PC-9 (cell line): ENCODE results near the gene NSD2. TPM values are rescaled to one million over a fixed set of nuclear protein-coding genes. Genes with fewer than 3 reads are reported as not detected.

Experiments used
- BruUV-seq: library from RNA; stranded (reverse); fragments of 400-500 nt; replicated peaks from 2 replicates; lab custom pipeline; 2021; lab: Mats Ljungman, UMichigan
- CTCF ChIA-PET: fragments of 300-600 bp; sonication (Branson Sonifier 250); formaldehyde crosslinking; loops from one replicate; lab custom pipeline; 2022; ENCODE audit warnings: antibody characterized with exemption; lab: Charles Lee
- POLR2A ChIA-PET: fragments of 300-600 bp; sonication (Branson Sonifier 250); formaldehyde crosslinking; loops from one replicate; lab custom pipeline; 2022; ENCODE audit warnings: antibody characterized with exemption; ENCODE audit not compliant: unreplicated experiment; lab: Charles Lee
- DNase-seq, 2 experiments: peaks; one replicate each; pipeline versions ENCODE4 v3.0.0 to v3.0.0-alpha.2; 2015 to 2022; ENCODE audit warnings: mixed read lengths in 1 of 2
- H2AFZ ChIP-seq: fragments of 200-600 bp; sonication (generic); 2 replicates; pipeline ENCODE4 v1.8.1; 2017; ENCODE audit warnings: antibody characterized with exemption
- H3F3A ChIP-seq: fragments of 200-600 bp; sonication (generic); 2 replicates; pipeline ENCODE4 v1.8.1; 2017; ENCODE audit warnings: antibody characterized with exemption, mild to moderate bottlenecking, low read depth; ENCODE audit not compliant: insufficient read depth
- H3K27ac ChIP-seq: fragments of 200-600 bp; sonication (generic); 2 replicates; pipeline ENCODE4 v1.6.1; 2016; ENCODE audit warnings: mixed run types
- H3K27me3 ChIP-seq: fragments of 200-600 bp; sonication (generic); 2 replicates; pipeline ENCODE4 v1.6.1; 2016; ENCODE audit warnings: low read depth, mixed run types; ENCODE audit not compliant: insufficient read depth
- H3K36me3 ChIP-seq: fragments of 200-600 bp; sonication (generic); 2 replicates; pipeline ENCODE4 v1.6.1; 2016; ENCODE audit warnings: low read depth, mixed run types
- H3K4me1 ChIP-seq: fragments of 200-600 bp; sonication (generic); replicated peaks from 2 replicates; pipeline ENCODE4 v1.6.1; 2016; ENCODE audit warnings: mixed run types; ENCODE audit not compliant: insufficient read depth
- H3K4me2 ChIP-seq: fragments of 200-600 bp; sonication (generic); 2 replicates; pipeline ENCODE4 v1.6.1; 2017; ENCODE audit warnings: mixed run types
- H3K4me3 ChIP-seq: fragments of 200-600 bp; sonication (generic); 2 replicates; pipeline ENCODE4 v1.6.1; 2016; ENCODE audit warnings: mixed run types
- H3K79me2 ChIP-seq: fragments of 200-600 bp; sonication (generic); 2 replicates; pipeline ENCODE4 v1.6.1; 2017; ENCODE audit warnings: low read depth, mixed run types
- H3K9me2 ChIP-seq: fragments of 200-600 bp; sonication (generic); 2 replicates; pipeline ENCODE4 v1.8.1; 2017; ENCODE audit warnings: mild to moderate bottlenecking; ENCODE audit not compliant: insufficient read depth
- H3K9me3 ChIP-seq: fragments of 200-600 bp; sonication (generic); 2 replicates; pipeline ENCODE4 v1.8.1; 2016; ENCODE audit warnings: low read depth; ENCODE audit not compliant: insufficient read depth
- H4K20me1 ChIP-seq: fragments of 200-600 bp; sonication (generic); 2 replicates; pipeline ENCODE4 v1.8.1; 2017; ENCODE audit not compliant: insufficient read depth
- EZH2 ChIP-seq: fragments of 200-600 bp; sonication (generic); IDR thresholded peaks from 2 replicates; pipeline ENCODE4 v1.8.0; 2017; ENCODE audit warnings: antibody characterized with exemption, low read depth
- intact Hi-C: fragments of 100-400 bp; cut with micrococcal nuclease; formaldehyde crosslinking; loops from one replicate; pipeline ENCODE4 v1.10.0; 2022; ENCODE audit not compliant: unreplicated experiment
- total RNA-seq: library from RNA; stranded (reverse); gene quantifications from 2 replicates; pipeline ENCODE4 v1.2.3, GENCODE V29; 2021
- TF ChIP-seq, protein P1 (sequence below): fragments of 200-600 bp; sonication (generic); conservative IDR thresholded peaks from 2 replicates; pipeline ENCODE4 v1.6.1; 2017; ENCODE audit warnings: mixed run types, antibody characterized with exemption, mild to moderate bottlenecking, moderate library complexity

The NSD2 gene
- total RNA-seq, 1 experiment from 2014 or later, result 176 TPM

DNA sequence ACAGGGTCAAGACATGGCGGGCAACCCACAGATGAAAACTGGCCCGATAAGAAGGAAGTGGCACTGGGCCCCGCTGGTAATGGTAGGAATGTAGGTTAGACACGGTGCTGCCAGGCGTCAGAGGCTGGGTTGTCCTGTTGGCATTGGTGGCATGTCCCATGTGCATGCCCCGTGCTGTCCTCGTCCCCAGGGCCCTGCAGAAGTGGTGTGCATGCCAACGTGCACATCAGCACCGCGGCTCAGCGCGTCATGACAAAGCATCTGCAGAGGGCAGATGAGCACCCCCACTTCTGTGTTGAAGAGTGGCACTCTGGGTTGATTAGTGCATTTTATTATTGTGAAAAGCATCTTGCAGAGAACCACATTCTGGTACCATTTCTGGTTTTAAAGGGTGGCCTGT is 102.0 kb downstream of the NSD2 start:
- TF ChIP-seq EZH2, result no peak
- TF ChIP-seq, protein P1, sequence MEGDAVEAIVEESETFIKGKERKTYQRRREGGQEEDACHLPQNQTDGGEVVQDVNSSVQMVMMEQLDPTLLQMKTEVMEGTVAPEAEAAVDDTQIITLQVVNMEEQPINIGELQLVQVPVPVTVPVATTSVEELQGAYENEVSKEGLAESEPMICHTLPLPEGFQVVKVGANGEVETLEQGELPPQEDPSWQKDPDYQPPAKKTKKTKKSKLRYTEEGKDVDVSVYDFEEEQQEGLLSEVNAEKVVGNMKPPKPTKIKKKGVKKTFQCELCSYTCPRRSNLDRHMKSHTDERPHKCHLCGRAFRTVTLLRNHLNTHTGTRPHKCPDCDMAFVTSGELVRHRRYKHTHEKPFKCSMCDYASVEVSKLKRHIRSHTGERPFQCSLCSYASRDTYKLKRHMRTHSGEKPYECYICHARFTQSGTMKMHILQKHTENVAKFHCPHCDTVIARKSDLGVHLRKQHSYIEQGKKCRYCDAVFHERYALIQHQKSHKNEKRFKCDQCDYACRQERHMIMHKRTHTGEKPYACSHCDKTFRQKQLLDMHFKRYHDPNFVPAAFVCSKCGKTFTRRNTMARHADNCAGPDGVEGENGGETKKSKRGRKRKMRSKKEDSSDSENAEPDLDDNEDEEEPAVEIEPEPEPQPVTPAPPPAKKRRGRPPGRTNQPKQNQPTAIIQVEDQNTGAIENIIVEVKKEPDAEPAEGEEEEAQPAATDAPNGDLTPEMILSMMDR, result no peak
- H3K9me3 ChIP-seq, result no peaks in the 10 kb centered on the region
- H3K36me3 ChIP-seq, result 0 out of 2 replicates have a peak, but pooled peaks cover 7% of the 10 kb centered on the region
- peaks cover 4% of the 10 kb centered on the region; the same call in 1 of the 2 replicates for H3F3A ChIP-seq
- ChIA-PET CTCF (no interaction called here), POLR2A (no interaction called here)
- no peak overlapping the region for H3K4me3 ChIP-seq
- H3K4me1 ChIP-seq, result no peaks in the 10 kb centered on the region
- no peak overlapping the region for H3K4me2 ChIP-seq
- no peaks in the 10 kb centered on the region for H3K9me2 ChIP-seq
- no peak for DNase-seq
- no peak overlapping the region for H3K27ac ChIP-seq
- no peaks in the 10 kb centered on the region for H3K79me2 ChIP-seq
- BruUV-seq, result no TSS peak
- no peak overlapping the region for H2AFZ ChIP-seq
- 0 out of 2 replicates have a peak, but pooled peaks cover 3% of the 10 kb centered on the region for H4K20me1 ChIP-seq
- intact Hi-C loops, result no loop called here
- no peaks in the 10 kb centered on the region for H3K27me3 ChIP-seq

DNA sequence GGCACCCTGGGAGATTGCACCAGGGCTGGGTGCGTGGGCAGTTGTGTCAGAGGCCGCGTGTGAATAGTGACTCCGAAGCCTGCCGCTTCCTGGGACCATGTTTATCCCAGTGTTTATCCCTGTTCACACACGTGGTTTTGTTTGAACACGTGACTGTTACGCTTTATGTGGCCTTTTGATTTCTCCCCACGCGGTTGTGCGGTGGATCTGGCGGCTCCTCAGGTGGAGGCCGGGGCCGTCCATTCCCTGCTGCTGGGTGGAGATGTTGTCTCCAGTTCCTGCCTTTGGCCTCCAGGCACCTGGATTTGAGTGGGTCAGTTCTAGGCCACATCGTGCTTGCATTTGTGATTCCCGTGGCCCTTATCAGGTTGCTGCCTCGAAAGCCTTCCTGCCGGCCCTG is 102.5 kb downstream of the NSD2 start:
- CTCF ChIA-PET, result no interaction called here
- Histone ChIP-seq H3K27ac (no peak overlapping the region), H2AFZ (no peak overlapping the region), H3K9me3 (no peaks in the 10 kb centered on the region), H3K9me2 (no peaks in the 10 kb centered on the region), H3K79me2 (no peaks in the 10 kb centered on the region), H3F3A (peaks cover 8% of the 10 kb centered on the region; the same call in 1 of the 2 replicates), H3K4me1 (no peaks in the 10 kb centered on the region), H3K4me2 (no peak overlapping the region), H3K27me3 (no peaks in the 10 kb centered on the region), H4K20me1 (0 out of 2 replicates have a peak, but pooled peaks cover 3% of the 10 kb centered on the region), H3K36me3 (0 out of 2 replicates have a peak, but pooled peaks cover 3% of the 10 kb centered on the region), H3K4me3 (no peak overlapping the region)
- TF ChIP-seq, protein P1, result no peak
- TF ChIP-seq EZH2, result no peak
- no peak for DNase-seq
- POLR2A ChIA-PET, result no interaction called here
- BruUV-seq, result no TSS peak
- intact Hi-C loops, result no loop called here

DNA sequence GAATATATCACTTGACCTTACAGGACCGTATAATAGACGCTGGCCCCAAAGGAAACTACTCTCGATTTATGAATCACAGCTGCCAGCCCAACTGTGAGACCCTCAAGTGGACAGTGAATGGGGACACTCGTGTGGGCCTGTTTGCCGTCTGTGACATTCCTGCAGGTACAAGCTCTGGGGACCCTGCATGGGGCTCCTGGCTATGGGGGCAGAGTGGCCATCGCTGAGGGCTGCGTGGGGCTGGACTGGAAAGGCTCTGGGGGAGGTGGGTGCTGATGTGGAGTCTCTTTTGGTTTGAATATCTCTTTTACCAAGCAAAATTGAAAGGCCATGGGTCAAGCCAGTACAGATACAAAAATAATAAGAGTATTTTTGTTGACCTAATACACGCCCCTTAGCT is 103.6 kb downstream of the NSD2 start:
- no TSS peak for BruUV-seq
- Histone ChIP-seq H3K9me2 (no peaks in the 10 kb centered on the region), H3K27me3 (no peaks in the 10 kb centered on the region), H3F3A (peaks cover 15% of the 10 kb centered on the region; the same call in 1 of the 2 replicates), H3K4me3 (no peak overlapping the region), H3K79me2 (no peaks in the 10 kb centered on the region), H3K4me1 (no peaks in the 10 kb centered on the region), H3K9me3 (no peaks in the 10 kb centered on the region), H4K20me1 (peaks cover 3% of the 10 kb centered on the region; the same call in 1 of the 2 replicates), H2AFZ (no peak overlapping the region), H3K27ac (no peak overlapping the region), H3K36me3 (no peaks in the 10 kb centered on the region), H3K4me2 (no peak overlapping the region)
- intact Hi-C loops, result no loop called here
- no peak for DNase-seq
- TF ChIP-seq, protein P1, result no peak
- TF ChIP-seq EZH2, result no peak
- ChIA-PET POLR2A (interaction anchor here (0.7 kb wide), 1 partner anchor 195 kb away, joined by 3 read pairs; no protein-coding TSS in a partner anchor), CTCF (no interaction called here)
